GM18868 (cell line): Measurements from ENCODE around the gene ABLIM1.
"Not testable (repeated sequence)": the region's sequence is repeated elsewhere in the genome, so short reads cannot be mapped to it uniquely, and the experiment has no call there.

Experiments
- ATAC-seq: cut with Tn5 transposase; IDR thresholded peaks from one replicate; pipeline ENCODE4 v1.9.1; 2021; ENCODE audit warnings: mild to moderate bottlenecking, moderate library complexity; ENCODE audit not compliant: unreplicated experiment

The ABLIM1 gene

GRCh38 chr10:114658175-114658574, at the start of gene ABLIM1:
TSS of gene ABLIM1 (minus strand) at chr10:114658275. CDS start at chr10:114658200, 75 bp downstream.
- no peak for ATAC-seq

GRCh38 chr10:114706458-114707055, 48.5 kb upstream of the ABLIM1 start:
- ATAC-seq = no peak

DNA sequence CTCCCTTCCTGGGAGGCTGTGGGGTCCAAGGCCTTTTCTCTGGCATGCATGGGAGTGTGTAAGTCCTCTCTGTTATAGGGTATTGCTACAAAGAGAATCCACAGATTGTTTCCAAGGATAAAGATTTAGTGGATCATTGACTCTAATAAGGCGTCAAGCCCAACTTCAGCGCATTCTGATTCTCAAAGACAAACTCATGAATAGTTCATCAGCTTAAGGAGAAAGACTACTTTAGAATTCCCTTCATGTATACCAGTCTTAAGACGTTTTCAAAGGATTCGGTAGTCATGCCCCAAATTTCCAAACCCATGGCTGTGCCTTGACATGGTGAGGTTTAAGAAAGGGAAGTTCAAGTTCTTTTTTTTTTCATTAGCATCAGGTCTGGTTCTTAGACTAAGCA, 46.6 kb upstream of the ABLIM1 start:
- no peak for ATAC-seq

DNA sequence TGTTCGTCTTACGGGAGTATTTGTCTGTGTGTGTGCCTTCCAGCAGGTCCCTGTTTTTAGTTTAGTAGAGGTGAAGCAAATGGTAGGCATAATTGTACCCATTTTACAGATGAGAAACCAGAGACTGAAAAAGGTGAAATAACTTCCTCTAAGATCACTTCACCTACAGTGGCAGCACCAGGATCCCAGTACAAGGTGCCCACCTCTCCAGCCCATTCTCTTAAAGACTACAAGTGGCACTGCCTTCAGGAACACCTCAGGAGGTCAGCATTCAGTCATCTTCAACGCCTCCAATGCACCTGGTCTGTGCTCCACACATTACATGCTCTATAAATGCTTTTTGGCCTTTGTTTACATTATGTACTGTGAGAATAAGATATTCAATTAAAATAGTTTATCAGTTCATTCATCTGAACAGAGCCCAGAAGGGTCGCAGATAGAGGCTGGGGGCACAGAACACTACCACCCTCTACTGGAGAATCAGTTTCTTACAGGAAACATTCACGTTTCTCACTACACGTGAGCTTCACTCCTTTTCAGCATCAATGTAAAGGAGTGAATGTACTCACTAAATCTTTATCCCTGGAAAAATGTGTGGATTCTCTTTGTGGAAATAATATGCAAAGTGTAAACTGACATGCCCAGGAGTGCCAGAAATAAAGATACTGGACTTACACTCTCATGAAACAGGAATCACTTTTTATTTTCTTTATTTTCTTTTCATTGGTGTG, 45.5 kb upstream of the ABLIM1 start:
- ATAC-seq = no peak

- no peak for ATAC-seq
These were observed 40.4 kb upstream of the ABLIM1 start for GRCh38 chr10:114698271-114699061.

- no peak for ATAC-seq
These were observed 39.1 kb upstream of the ABLIM1 start for GRCh38 chr10:114697061-114697598.

- not testable (repeated sequence) for ATAC-seq
These were observed 38.2 kb upstream of the ABLIM1 start for GRCh38 chr10:114696301-114696700.

DNA sequence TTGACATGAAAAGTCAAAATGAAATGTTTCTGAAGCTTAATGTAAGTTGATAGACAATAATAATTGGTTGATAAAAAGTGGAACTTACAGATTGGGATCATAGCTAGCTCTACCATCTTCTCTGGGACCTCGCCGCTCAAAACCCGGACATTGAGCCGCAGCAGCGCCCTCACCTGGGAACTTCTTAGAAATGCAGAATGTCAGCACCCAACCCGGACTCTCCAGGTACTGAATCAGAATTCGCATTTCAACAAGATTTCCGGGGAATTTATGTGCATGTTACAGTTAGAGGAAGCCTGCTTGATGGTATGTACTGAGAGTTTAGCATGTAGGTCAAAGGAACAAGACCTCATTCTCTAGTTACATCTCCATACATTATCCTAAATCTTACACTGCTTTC, 36.7 kb upstream of the ABLIM1 start:
- no peak for ATAC-seq

DNA sequence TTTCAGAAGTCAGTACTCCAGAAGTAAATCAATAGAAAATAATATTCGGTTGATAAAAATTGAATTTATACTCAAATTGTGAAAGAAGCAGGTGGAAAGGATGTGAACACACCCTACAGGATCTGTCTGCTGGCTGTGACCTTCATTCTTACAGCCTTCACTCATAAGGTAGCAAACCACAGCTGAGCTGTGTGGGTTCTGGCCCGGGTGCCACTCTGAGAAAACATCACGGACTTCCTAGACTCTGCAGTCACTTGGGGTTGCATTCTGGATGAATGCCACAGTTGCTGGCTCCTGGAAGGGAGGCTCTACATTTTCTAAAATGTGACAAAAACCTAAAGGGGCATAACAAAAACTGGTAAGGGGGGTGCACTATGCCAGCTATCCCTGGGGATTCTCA, 36.0 kb upstream of the ABLIM1 start:
- no peak for ATAC-seq

DNA sequence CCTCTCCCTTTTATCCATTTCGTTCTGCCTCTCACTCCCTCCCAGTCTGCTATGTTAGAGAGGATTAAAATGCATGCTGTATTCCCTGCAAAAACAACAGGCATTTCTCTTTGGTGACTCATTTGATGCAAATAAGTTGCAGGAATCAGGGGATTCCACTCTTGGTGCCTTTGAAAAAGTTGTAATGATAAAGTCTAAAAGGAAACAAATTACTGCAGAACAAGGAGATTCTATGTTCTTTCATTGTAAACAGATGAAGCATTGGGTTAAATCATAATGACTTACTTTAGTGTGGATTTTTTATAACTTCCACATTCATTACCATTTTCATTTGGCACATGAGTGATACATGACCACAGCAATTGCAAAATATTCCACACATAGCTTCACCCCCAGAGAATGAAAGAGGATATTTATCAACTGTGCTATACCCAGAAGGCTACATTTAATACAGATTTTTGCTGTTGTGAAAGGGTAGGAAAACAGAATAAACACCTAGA, 33.4 kb upstream of the ABLIM1 start:
- ATAC-seq = no peak

GRCh38 chr10:114688786-114689185, 30.7 kb upstream of the ABLIM1 start:
- ATAC-seq = no peak

GRCh38 chr10:114687459-114687858, 29.4 kb upstream of the ABLIM1 start:
- ATAC-seq = no peak

DNA sequence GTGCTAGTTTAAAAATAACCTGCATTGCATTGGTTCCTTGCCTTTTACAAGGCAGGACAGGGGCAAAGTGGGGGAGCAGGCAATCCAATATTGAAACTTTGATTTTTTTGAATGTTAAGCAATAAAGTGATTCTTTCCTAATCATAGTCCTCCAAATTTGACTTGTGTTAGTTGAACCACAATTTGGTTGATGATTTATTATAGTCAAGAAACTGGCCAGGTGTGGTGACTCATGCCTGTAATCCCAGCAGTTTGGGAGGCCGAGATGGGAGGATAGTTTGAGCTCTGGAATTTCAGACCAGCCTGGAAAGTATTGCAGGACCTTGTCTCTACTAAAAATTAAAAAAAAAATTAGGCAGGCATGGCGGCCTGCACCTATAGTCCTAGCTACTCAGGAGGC, 27.9 kb upstream of the ABLIM1 start:
- no peak for ATAC-seq

DNA sequence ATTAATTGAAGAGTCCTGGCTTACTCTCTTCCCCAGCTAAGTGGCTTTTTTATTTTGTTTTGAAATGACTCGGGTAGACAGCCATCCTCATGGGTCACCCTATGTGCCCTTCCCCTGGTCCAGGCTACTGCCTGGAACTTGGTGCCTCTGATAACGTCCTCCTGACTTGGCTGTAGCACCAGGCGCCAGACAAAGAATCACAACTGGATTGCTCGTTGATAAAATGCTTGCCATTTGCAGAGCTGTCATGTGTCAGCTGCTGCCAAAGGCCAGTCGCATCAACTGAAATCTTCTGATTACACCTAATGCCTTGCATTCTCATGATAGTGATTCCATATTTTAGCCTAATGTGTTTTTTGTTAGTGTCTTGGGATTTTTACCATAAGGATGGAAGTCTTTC, 27.4 kb upstream of the ABLIM1 start:
- ATAC-seq = no peak

DNA sequence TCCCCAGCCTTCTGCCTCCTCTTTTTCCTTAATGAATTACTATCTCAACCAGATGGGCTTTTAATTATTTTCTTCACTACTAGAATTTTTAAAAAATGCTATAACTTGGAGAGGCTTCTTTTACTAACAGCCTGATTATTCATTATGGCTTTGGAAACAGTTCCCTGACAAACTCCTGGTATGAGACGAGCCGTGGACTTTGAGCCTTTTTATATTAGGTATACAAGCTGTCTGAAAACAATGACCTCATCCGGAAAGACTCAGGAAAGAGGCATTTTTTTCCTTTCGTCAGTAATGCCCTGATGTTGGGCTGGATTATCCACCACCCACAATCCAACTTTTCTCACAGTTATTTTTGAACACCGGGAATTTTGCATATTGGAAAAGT, 26.7 kb upstream of the ABLIM1 start:
- no peak for ATAC-seq

DNA sequence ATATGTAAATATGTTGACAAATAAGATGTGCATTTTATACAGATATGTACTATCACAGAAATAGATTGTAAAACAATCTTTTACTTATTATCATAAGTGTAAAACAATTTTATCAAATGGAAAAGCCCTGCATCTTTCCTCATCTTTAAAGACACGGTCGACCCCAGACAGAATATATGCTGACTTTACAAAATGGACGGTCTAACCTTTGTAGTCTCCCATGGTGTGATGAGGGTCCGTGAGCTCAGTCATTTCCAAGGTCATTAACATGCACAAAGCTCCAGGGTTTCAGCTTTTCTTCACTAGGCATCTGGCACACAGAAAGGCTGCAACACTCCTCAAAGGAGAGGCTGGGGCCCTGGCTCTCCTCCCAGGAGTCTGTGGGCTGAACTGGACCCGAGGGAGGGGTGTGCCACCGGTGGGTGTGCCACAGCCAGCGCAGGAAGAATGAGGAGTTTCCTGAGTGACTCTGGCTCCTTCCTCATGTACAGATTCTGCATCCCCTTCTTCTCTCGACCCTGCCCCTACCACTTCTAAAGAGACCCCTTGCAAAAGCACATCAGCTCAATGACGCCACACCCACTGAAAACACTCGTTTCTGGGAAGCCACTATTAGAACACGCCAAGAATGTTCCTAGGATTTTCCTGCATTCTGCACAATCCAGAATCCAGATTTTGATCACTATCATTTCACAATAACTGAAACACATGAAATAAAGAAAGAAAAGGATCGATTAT, 26.2 kb upstream of the ABLIM1 start:
- ATAC-seq = no peak

- no peak for ATAC-seq
These were observed 25.5 kb upstream of the ABLIM1 start for GRCh38 chr10:114683593-114683992.

DNA sequence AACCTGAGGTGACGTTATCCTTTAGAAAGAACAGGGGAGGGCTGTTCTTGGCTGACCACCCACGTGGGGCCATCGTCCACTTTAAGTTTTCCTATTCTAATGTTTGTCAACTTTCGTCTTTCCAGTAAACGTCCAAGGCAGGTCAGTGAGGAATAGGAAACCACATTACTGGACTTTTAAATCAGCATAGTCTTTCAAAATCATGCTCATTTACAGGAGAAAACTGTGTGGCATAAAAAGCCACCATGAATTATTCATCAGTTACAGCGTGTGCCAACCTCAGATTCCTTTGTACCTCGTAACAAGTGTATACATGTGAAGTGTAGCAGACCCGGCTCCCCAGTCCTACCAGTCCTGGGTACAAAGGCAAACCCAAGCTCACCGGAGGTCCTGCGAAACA, 25.1 kb upstream of the ABLIM1 start:
- ATAC-seq = no peak

DNA sequence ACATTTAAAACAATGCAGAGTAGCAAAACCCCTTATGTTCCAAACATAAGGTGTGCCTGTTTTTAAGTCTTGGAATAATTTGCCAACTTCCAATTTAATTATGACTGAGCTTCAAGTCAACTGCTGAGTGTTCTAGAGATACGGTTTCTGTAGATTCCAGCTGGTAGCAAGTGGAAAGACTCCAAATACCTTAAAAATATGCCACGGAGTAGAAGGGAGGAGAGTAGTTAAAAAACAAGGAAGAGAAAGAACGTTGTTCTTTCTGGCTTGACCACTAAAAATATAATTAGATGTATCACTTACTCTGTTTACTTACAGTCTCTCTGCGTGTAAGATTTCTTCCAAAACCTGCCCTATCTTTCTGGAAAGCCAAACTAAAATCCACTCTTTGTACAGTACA, 24.5 kb upstream of the ABLIM1 start:
- no peak for ATAC-seq

GRCh38 chr10:114682121-114682520, 24.0 kb upstream of the ABLIM1 start:
- no peak for ATAC-seq

GRCh38 chr10:114681542-114681941, 23.5 kb upstream of the ABLIM1 start:
- no peak for ATAC-seq
